Left renal pelvis (tissue), 4 donors: ENCODE measurements around the gene INSIG1. TPM values are rescaled to one million over a fixed set of nuclear protein-coding genes. Genes with fewer than 3 reads are reported as not detected.

Experiments used
- DNase-seq, 4 donors: peaks; one replicate each; pipeline ENCODE4 v3.0.0-alpha.2; 2013; ENCODE audit warnings: low read depth in 4 of 4, low spot score in 3 of 4
- polyA plus RNA-seq, 4 donors: library from polyadenylated mRNA; unstranded; fragments of 120-200 nt; gene quantifications; one replicate each; pipeline ENCODE4 v1.2.1, GENCODE V29; 2013; ENCODE audit not compliant: insufficient read length in 4 of 4

The INSIG1 gene
- polyA plus RNA-seq, 4 donors: 27.0 to 40.8 (median 31.5) TPM

DNA sequence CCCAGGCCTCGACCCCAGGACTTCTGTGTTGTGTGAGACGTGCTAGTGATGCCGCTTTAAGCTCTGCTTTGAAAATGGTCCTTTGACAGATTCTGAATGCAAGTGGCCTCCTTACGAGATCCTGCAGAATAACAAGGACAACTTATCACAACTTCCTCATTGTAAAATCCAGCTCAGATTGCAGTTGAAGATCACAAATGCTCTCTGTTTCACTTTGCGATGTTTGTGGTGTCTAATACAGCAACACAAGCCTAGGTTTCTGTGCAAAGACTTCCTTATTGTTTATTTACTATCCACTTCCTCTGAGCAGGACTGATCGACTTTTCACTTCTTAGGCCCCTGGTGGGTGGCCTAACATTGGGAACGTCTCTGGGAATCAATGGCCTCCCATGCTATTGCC, 31.7 kb upstream of the INSIG1 start:
- no peak for DNase-seq

DNA sequence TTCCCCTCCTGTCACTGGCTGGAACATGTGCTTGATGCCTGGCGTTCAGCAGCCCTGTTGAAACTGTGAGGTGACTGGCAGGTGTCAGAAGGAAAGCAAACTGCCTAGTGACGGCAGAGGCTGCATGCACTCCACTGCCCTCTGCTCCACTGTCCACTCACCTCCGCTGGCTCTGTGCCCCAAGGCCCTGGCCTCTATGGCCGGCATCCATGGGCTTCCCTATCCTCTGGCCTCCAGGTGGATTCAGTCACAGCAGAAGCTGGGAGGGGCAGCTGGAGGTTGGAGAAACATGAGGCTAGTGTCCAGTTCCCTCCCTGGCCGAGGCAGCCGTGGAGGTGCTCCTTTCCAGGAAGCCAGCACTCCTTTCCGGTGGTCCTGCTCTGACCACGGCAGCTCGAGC, 31.2 kb upstream of the INSIG1 start:
- no peak for DNase-seq

DNA sequence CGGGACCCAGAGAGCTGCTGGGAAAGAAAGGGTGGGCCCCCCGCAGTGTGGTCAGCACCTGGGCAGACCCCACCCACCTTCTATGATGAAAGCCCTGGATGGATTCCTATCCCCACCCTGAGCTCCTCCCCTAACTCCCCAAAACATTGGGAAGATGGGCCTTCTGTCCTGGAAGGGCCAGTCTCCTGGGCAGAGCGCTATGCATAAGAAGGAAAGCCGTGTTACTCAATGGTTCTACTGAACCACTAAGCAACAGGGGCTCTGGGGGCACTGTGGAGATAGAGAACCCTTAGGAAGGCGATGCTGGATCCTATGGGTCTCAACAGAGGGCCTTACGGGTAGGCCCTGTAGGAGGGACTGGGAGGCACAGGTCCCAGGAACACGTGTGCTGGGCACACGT, 30.7 kb upstream of the INSIG1 start:
- DNase-seq: no peak

DNA sequence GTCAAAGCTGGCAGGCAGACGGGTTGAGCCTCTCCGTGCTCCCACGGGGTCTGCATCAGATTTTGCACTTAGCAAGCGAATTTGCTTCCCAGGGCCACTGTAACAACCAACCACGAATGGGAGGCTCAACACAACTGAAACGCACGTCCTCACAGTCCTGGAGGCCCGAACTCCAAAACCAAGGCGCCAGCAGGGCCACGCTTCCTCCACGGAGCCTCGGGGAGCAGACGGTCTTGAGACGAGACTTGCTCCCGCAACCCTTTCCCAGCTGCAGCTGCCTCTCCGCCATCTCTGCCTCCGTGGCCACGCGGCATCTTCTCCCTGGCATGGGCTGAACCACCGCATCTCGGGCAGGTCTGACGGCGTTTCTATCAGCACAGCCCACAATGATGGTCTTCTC, 30.2 kb upstream of the INSIG1 start:
- DNase-seq: no peak

DNA sequence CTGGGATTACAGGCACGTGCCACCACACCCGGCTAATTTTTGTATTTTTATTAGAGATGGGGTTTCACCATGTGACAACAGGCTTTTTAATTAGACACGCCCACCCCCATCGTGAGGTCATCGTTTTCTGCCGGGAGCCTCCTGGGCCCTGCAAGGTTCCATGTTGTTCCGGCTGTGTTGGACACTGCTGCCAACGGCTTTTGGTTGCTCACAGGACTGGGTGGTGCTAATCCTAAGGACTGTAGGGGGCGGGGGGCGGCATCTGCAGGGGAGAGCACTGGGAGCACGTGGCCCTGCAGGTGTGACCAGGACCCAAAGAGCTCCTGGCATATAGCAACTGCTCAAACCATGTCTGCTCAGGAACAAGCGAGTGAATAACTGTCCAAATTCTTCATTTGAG, 29.5 kb upstream of the INSIG1 start:
- DNase-seq: no peak

DNA sequence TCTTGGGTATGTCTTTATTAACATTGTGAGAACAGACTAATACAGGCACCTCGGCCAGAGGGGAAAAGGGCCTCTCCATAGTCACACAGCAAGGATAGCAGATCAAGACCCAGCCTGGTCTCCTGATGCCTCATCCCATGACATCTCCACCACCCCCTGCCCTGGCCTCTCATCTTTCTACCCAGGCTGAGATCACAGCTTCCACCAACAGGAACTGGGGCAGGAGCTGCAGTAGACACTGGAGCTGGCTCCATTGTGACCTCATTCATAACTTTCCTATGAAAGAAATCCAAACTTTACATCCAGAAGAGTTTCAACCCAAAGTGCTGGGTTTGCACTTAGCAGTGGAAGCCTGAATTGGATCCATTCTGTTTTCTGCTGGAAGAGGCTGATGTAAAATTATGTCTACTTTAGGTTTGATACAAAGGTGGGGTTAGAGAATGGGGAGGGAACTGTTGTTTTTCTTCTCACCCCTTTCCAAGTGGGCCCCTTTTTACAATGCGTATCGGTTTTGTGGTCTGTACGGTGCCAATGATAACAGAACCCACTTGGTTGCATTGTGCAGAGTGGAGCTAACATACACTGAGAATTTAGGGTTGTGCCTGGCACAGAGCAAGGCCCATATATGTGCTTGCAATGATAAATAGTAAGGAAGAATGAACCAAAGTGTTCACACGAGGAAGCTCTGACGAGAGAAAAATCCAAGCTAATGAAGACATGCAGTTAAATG, 28.6 kb upstream of the INSIG1 start:
- no peak for DNase-seq

DNA sequence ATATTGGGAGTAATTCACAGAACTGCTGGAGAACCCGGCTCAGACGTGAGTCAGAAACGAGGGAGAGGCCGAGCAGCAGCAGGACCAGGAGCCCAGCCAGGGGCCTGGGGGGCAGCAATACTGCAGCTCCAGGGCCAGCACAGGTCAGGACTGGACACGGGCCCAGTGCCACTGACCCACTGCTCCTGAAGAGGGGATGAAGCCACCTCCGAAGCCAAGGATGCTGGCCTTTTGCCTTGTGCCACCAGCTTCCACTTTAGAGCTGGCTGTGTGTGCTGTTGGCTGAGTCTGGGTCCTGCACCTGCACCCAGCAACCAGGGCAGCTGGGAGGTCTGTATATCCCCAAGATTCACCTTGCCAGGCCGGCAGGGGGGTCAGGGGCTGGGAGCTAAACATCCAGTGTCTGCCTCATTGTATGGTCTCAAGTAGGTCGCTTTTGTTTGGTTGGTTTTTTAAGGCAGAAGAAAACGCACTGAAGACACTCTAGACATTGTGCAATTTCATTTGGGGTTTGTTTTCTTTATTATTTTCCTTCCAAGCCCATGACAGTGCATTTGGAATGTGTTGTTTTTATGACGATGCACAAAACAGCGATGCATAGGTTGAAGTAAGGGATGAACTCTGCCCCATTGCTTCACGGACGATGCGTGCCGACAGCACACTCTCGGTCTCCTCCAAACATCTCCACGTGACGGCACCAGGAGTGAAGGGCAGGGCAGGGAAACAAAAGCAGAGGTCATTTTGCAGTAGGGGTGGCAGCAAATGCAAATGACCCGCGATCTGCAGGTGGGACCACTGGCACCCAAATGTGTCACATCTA, 27.7 kb upstream of the INSIG1 start:
- DNase-seq: no peak

DNA sequence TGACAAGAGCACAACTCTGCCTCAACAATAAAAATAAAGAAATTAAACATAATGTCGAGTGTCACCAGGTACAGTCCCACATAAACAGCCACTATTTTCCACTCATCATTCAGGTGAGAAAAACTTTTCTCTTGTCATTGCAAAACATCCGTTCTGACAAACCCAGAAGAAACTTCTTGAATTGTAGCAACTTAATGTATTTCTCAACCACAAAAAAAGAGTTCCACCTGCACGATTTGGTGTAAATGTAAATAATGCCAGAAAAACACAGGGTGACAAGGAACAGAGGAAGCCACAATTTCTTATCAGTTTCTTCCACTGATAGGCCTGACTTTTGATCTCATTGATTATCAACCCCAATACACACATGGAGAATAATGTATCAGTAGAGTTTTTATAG, 26.8 kb upstream of the INSIG1 start:
- DNase-seq: no peak

DNA sequence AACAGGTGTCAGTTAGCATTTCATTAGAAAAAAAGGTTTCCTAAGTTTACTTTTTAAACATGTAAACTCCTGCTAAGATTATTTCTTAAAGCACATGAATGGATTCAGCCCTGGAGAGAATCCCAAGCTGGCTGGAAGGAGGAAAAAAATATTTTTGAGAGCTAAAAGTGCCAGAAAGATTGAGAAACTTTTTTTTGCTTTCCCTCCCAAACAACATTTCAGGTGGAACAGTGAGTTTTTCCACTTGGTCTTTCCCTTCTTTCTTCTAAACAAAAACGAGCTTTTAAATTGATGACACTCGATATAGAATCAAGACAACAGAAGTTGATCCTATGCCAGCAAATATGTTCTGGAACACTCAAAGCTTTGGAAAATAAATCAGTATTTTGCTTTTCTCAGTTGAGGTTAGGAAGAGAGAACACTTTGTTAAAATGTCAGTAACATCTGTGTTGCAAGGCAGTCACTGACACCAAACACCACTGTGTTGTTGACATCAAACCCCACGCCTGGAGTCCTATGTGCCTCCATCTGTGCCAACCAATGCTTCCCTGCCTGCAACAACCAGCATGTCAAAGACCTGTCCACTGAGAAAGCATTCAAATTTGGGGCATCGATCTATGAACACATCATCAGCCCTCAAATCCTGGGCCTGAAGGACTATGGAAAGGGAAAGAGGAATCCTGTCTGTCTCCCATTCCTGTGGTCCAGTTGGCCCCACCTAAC, 22.9 kb upstream of the INSIG1 start:
- no peak for DNase-seq

DNA sequence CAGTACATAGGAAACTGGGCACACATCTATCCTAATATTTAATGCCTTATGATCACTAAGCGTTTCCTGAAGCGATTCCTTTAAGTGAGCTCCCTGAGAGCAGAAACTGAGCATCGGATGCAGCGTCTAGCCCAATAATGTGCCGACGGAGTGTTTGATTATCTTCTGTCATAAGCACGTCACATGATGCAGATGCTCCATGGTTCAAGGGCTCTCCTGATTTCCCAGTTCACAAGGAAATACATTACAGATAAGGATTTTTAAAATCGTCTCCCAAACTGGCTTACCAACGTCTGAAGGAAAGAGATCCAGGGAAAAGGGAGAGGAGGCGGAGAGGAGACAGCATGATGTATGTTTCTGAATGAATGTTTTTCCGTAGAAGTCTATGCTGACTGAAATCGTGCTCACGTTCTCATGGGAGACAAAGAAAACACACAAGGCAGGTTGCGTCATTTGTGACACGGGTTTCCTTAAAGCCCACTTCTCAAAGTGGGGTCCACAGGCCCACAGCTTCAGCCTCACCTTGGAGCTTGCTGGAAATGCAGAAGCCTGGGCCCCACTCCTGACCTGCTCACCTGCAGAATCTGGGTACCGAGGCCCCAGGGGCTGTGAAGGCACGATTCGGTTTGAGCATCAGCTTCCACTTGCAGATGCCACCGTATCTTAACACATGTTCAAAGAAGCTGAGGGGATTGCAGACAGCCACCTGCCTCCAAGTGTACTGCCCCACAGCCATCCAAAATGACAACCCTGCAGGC, 21.5 kb upstream of the INSIG1 start:
- DNase-seq: no peak

DNA sequence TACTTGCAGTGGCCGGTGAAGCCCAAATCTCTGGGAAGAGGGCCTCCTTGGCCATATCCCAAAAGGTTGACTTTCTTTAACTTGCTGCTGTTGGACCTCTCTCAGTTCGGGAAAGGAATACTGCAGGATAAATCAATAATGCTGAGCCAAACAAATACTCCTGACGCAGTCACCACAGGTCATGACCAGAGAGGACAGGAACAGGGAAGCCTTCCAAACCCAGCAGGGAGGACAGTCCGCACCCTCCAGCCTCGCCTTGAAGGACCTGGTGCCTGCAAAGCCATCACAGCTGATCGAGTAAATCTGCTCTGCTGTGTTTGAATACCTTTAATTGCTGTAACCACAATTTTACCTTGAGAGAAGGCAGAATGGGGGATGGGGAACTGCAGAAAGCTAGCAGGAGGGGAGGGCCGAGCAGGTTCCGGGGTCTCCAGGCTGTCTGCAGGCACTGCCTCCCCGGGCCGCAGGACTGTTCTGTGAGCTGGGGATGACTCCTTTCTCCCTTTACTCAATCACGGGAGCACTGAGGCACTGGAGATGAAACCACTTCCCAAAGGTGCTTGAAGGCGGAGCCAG, 20.8 kb upstream of the INSIG1 start:
- no peak for DNase-seq

DNA sequence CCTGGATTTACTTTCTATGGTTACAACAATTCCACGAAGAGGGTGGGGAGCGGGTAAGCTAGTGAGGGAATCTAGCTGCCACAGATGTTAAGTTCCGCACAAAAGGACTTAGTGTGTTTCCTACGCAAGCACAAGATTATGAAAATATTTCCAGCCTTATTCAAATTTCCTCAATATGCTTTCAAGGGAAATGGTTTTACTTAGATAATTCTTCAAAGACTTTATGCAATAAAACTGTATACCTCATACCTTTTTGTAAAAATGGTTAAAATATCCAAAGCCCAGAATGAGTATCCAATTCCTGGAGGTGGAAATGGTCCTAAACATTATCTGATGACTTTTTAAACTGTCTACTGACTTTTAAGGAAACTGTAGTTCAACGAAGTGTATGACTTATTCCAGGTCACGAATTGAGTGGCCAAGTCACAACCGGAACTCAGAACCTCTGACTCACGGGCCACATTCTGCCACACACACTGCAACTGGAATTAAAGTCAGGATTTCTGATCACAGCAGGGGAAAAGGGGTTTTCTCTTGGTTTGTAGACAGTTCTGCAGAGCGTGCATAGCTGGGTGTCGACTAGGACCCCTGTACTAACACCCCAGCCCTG, 20.2 kb upstream of the INSIG1 start:
- DNase-seq: no peak

DNA sequence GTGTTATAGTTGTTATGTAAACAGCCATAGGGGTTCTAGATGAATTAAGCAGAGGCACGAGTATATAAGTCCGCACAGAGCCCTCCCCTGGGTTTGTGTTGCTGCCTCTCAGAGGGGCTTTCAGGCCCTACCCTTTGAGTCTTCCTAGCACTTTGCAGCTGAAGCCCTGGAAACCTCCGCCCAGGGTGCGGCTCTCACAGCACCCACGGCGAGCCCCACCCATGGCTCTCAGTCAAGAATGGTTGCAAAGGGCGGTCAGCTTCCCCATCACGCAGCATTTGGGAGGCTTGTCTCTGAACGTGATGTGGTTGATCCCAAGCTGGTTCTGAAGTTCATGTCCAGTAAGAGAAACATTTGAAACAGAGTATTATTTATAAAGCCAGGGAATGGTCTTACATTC, 18.8 kb upstream of the INSIG1 start:
- DNase-seq: no peak

DNA sequence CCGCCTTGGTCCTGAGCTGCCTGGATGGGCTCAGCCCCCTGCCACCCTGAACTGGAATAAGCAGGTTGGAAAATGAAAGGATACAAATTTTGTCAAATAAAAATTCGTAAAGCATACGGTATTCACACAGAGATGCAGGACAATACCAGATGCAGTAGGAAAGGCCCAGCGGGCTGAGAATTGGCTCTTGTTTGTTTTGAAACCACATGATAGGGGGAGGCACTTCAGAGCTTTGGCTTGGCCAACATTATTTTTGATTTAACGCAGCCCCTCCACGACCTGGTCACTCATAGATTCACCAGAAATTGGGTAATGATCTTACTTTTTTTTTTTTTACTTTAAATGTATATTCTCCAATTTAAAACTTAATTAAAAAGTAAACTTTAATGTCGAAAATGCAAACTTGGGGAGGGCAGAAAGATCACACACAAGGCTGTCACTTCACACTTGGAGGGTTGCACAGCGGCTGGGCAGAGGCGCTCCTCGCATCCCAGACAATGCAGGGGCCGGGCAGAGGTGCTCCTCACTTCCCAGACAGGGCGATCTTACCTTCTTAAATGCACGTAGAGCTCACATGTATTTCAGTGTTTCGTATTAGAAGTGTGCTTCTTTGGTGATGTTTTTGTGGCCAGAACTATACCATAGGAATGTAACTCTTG, 17.8 kb upstream of the INSIG1 start:
- no peak for DNase-seq

DNA sequence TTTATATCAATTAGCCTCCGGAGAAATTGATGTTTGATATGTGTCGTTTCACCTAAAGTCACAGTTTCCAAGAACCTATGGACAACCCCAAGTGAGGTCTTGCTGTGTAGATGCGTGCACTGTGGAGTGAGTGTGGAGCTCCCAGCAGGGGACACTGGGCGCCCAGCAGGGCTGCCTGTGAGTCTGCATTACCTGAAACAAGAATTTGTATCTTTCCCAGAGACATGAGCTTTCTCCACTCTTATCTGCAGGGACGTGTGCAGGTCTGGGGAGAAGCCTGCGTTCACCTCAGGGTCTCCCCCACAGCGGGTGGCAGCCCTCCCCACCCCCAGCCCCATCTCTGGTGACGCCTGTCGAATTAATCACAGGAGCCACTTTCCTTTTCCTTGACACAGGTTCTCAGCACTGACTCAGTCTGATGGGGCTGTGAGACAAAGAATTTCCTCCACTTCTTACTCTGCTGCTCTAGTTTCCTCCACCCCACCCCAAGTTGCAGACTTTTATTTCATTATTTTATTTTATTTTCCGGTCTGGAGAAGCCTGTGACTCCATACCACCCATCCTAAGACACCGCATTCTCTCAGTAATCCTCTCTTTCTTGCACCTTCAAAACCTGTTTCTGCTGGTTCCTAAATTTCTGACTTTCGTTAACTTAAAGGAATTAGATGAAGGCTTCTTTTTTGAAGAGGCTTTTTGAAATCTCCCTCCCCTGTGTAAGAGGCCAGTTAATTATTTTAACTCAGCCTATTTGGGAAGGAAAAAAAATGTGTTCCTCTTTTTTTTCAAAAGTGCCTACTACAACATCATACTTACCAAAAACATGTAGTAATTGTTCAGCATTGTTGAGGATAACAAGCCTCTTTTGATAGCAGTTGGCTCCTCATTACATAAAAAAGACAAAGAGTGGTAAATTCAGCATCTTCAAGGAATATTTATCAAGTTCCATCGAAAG, 17.0 kb upstream of the INSIG1 start:
- DNase-seq: no peak

DNA sequence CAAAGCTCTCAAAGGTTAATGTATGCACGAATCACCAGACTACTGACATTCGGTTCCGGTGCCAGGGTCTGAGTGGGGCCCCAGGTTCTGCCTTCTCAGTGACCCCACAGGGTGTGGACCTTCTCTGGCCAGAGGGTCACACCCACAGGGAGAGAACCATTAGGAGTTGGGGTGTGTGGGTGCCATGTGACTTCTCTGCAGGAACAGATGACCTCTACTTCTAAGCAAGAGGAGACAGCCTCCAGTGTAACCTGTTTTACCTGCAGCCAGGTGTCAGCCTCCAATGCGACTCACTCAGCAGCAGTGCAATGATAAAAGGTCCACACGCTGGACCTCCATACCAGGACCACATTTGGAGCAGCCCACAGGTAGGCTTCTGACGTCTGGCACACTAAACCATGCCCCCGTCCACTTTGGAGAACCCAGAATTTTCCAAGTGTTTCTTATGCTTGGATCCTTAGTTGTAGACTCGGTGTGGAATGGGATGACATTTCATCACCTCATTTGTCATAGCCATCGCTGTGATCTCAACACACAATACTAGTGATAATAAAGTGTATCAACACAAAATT, 16.2 kb upstream of the INSIG1 start:
- no peak for DNase-seq

DNA sequence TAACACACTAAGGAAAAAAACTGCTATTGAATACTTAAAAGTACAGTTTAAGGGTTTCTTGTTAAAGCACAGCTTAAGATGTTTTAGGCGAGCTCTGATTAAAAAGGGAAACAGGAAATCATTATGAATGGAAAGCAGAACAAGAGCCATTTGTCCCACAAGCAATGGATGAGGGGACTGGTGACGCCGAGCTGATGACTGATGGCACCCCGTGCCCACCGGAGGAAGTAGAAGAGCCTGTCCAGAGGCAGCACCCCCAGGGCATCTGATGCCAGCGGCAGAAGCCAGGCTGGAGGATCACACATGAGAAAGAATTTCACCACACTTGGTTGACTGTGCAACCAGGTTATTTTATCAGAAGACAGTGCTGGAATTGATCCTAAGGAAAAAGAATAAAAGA, 15.0 kb upstream of the INSIG1 start:
- DNase-seq: no peak

DNA sequence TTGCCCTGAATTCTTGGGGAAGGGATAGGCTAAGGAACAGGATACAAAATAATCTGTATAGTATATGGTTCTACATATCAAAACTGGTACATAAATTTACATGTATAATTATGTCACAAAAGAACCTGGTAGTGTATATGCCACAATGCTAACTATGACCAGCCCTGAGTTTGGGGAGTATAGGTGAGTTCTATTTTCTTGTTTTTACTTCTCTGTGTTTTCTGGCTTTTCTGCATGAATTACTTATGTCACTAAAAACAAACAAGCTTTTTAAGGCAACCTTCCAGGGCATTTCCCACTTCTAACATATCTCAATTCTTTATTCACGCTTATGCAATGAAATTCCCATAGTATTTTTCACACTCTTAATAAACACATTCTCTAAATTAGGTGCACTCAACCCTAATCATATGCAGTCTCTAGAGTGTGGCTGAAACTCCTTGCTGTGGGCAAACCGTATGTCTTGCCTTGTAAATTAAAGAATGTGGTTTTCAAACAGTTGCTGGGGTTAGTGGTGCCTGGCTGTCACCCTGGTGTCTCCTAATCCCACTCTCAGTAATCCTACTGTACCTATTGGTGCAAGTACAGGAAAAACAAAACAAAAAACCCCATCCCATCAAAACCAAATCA, 14.0 kb upstream of the INSIG1 start:
- DNase-seq: no peak
